HG03354 (cell line): Measurements from ENCODE around the gene TSSK6.

Source experiments
- ATAC-seq: cut with Tn5 transposase; IDR thresholded peaks from one replicate; pipeline ENCODE4 v1.9.1; 2021; ENCODE audit warnings: mild to moderate bottlenecking; ENCODE audit not compliant: unreplicated experiment, poor library complexity, severe bottlenecking

TSSK6 gene

GRCh38 chr19:19491321-19492025 lies 23.9 kb downstream of the TSSK6 start:
- ATAC-seq: no peak

DNA sequence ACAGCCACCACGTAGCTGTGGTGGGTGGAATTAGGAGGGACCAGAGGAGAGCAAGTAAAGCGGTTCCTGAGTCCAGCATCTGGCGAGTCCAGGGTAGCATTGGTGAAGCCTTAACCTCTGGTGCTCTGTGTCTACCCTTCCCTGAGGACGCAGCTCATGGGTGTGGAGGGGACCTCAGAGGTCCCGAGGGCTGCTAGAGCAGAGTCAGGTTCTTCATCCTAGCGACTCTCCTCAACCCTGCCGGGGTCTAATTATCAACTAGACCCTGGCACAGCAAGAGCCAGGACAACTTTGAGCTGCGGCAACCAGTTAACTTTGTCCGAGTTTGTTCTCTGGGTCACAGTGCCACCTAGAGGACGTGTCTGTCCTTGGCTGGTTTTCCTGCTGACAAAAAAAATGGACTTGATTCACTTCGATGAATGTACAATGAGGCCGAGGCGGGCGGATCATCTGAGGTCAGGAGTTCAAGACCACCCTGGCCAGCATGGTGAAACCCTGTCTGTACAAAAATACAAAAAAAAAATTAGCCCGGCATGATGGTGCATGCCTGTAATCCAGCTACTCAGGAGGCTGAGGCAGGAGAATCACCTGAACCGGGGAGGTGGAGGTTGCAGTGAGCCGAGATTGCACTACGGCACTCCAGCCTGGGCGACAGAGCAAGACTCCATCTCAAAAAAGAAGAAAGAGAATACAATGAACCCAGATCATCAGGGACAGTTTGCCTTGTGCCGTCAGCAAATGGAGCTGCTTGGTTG lies 25.0 kb downstream of the TSSK6 start:
- no peak for ATAC-seq

DNA sequence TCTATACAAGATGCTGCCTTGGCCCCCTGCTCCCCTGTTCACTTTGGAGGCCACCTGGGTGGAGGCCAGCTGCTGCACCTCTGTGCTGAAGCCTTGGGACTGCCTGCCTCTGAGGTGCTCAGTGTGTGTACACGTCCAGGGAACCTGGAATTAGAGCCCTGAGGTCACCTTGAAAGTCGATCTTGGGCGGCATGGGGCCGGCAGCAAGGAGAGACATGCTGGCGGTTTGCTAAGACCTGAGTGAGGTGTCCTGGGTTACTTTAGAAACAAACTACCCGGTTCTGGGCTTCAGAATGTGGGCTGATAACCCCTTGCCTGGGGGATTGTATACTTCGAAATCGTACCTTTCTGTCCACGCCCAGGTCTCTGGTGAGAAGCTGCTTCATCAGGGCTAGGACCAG lies 25.5 kb downstream of the TSSK6 start:
- ATAC-seq: no peak

DNA sequence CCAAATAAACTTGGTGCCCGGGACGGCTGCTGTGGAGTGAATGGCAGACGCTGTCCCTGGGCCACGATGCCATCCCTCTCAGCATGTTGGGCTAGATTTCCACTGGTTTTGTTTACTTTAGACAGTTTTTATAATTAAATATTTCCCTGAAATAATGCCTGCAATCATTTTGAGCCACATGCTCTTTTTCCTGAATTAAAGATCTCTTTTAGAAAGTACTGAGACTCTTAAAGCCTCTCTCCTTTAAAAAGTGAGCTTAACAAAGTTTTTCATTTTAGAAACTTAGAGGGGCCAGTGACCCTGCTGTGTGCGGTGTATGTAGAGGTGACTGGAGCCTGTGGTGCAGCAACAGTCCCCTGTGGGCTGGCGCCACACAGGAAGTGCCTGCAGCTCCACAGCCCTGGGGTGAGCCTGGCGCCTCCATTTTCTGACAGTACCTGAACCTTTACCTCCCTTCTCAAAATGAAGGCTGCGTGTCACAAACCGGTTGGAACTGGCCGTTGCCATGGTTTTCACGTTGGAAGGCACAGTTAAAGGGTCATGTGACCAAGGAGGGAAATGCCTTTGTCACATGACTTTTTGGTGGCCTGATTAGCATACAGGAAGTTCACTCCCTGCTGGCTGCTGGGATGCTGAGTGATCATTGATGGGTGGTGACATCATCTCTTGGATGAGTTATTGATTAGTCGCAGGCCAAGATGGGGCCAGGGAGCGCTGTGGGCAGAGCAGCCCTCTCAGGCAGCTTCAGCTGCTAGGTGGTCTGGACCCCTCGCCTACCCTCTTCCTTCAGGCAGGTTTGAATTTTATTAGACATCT lies 26.3 kb downstream of the TSSK6 start:
- ATAC-seq: peak; percentile 72

DNA sequence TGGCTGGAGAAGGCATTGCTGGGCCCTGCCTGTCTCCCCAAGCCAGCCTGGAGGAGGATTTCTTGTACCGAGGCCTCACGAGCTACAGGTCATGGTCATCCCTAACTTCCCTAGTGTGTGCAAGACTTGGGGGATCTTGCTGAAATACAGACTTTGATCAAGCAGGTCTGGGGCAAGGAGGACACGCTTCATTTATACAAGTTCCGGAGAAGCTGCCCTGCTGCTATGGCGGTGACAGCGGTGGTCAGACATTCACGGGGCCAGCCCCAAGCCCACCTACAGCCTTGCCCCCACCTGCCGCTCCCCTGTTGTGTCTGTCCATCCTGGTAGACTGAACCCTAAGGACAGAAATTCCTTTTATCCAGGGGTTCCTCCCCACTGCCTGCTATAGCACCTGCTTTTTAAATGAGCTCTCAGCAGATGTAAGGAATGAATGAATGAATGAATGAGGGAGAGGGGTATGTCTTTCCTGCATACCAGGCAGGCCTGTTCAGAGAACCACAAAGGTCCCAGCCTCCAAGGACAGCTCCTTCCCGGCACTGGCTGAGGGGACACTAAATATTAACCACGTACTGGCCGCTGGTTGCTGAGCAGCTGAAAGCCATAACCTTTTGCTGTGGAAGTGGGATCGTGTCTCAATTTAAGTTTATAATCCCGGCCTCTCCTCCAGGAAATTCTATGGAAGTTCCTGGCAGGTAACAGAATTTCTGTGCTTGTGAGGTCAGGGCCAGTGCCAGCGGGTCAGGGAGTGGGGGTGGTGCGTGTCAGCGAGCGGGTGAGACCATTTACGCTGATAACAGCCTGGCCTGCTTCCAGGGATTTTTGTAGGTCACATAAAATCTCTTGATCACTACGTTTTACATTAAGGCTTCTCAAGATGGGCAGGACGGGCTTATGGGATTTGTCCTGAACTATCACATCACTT lies 27.1 kb downstream of the TSSK6 start:
- no peak for ATAC-seq

DNA sequence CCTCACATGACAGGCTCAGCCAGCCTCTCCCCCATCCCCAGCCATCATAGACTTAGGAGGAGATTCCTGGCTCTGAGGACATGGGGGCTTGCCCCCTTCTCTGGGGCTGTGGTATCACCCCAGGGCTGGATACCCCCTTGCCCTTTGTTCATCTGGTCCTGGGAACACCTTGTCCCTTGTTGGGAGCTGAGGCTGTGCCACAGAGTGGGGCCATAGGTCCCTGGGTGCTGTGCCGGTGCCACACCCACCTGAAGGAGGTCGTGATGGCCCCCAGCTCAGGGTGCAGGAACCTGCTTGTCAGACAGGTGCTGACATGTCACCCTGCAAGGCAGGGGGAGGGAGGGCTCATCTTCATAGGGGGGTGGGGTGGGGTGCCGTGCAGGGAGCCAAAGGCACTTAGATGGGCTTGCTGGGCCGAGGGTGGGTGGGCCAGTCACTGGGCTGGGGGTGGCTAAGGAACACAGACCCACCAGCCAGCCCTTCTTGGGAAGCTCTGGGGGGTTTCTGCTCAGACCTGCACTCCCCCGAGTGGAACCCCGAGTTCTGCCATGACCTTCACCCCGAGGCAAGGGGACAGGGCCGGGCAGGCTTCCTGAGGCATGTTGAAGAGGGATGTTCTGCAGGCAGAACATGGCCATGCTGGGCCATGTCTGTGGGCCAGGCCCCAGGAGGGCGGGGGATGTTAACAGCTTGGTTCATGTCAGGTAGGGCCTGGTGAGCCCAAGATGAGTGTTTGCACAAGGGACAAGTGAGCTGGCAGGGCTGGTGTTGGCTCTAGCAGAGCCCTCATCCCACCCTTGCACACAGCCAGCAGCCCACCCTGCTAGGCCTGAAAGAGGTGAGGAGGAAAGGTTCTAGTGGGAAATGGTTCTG lies 28.0 kb downstream of the TSSK6 start:
- ATAC-seq: no peak

DNA sequence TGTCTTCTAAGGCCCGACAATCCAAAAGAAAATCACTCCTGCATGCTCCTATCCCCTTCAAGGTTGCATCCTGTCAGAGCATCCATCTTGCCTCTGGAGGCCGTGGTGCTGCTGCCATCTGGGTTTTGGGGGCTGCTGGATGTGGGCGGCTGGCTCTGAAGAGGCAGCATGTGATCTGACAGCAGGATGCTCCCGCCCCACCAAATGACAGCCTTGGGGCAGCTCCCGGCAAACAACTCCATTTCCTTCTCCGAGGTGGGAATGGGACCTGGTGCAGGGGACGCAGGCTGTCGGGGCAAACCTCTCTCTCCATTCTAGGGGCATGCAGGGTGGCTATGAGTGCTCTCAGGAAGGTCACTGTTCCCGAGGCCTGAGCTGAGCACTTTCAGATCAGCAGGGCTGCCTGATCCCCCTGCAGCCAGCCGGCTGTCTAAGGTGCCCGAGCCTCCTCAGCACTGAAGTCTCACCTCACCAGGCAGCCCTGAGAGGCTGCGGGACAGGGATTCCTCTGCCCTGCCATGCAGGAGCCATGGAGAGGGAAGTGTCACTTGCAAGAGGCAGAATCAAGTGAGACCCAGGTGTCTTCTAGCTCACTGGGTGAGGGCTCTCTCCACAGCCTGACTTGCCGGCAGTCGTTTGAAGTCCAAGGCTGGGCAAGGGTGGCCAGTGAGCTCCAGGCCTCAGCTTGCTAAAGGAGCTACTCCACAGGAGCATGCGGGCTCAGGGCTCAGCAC lies 28.8 kb downstream of the TSSK6 start:
- ATAC-seq: no peak

DNA sequence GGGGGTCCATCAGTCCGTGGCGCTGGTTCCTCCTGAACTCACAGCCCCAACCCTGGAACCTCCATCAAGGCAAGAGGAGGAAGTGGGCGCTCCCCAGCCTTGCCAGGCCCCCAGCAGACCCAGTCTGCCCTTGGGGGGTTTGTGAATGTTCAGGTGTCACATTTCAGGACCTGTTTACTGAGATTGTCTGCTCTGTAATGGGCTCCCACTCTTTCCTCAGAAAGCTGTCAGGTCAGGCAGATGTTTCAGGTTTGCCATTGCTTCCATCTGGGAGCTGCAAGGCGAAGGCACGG lies 29.4 kb downstream of the TSSK6 start:
- no peak for ATAC-seq

DNA sequence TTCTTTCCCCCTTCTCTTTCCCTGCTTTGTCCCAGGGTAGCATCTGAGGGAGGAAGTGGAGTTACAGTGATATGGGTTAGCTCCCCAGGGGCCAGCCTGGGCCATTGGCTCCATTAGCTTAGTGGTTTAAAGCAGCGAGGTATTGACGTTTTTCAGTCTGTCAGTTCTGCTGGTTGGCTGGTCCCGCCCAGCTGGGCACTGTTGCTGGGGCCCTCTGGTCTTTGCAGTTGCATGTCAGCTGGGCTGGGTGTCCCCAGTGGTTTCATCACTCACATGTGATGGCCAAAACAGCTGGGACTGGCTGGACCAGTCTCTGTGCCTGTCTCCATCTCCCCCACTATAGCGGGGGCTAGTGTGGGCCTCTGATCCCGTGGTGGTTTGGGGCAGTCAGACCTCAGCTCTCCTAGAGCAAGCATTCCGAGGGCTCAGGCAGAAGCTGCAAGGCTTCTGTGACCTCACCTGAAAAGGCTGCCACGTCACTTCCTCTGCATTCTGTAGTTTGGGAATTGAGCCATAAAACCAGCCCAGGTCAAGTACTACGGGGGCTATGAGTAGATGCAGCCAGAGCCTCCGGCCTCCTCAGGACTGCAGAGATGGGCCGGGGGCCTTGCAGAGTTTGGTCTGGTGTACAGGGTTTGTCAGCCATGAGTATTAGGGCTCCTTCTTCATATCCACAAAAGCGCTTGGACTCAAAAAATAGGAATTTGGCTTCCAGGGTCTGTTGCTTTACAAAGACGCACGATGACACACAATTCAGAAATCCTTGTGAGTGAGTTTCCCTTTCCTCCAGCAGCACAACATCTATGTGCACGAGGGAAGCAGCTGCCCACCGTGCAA lies 30.0 kb downstream of the TSSK6 start:
- no peak for ATAC-seq

DNA sequence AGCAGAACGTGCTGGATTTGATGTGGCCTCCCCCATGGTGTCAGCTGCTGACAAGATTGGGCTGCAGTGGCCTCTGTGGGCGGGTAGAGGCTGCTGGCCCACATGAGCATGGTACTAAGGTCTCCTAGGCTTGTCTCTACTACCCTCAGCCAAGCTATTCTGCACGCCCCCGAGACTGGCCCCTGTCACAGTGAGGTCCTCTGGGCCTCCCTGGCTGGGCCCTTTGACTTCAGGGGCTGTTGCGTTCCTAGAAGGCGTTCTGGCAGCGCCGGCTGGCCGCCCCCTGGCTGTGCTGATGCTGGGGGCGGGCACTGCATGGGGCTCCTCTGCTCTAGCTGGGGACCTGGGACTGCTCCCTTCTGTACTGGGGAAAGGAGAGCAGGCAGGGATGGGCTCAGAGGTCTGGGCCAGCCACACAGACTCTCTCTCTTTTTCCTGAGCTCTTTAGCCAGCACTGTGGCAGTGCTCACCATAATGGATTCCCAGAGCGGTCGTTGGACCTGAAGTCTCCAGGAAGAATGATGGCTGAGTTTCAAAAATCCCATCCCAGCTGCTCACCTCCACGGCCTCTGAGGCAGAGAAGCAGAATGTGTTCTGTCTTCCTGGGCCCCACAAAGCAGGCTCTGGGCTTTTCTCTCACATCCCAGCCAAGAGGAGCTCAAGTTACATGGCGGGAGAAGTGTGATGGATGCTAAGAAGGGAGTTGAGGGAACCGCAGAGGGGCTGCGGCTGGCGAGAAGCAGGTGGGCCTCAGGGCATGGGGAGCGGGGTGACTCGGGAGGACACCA lies 32.3 kb downstream of the TSSK6 start:
- ATAC-seq: no peak

DNA sequence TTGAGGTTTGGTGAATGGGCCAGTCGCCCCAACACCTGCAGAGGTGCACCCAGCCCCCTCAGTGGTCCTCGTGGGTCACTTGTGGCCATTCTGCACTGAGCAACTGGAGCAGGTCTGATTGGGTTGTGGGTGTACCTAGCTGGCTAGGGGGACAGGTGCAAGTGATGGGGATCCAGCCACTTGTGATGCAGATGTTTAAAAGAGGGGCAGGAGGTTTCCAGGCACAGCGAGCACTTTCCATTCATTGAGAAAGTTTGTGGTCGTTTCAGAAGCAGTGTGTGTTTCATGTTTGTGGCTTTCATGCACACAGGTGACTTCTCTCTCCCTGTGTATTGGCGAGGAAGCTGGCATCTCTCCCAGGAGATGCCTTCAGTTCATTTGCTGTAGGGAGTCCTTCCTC lies 34.7 kb downstream of the TSSK6 start:
- ATAC-seq: no peak

DNA sequence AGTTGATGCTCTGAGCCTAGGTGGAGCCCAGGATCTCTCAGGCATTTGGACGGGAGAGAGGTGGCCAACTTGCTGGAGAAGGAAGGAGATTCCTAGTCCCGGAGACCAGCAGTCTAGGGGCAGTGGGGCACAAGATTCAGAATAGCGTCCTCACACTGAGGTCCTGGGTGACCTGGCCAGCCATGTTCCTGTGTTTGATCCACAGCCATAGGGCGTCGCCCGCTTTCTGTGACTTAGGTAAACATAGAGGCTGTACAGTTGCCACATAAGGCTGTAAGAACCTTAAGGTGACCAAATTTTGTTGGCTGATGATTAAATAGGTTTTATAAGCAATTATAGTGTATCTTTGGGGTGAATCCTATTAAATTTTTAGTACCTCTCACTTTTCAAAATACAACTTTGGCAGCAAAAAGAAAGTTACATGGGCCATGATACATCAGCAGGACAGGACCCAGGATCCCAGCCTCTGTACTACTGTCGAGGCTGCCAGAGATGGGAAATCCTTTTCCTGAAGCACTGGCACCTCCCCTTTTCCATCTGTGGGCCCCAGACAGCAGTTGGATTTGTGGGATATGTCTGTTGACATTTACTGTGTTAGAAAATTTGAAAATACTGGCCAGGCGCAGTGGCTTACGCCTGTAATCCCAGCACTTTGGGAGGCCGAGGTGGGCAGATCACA lies 37.5 kb downstream of the TSSK6 start:
- ATAC-seq: no peak

DNA sequence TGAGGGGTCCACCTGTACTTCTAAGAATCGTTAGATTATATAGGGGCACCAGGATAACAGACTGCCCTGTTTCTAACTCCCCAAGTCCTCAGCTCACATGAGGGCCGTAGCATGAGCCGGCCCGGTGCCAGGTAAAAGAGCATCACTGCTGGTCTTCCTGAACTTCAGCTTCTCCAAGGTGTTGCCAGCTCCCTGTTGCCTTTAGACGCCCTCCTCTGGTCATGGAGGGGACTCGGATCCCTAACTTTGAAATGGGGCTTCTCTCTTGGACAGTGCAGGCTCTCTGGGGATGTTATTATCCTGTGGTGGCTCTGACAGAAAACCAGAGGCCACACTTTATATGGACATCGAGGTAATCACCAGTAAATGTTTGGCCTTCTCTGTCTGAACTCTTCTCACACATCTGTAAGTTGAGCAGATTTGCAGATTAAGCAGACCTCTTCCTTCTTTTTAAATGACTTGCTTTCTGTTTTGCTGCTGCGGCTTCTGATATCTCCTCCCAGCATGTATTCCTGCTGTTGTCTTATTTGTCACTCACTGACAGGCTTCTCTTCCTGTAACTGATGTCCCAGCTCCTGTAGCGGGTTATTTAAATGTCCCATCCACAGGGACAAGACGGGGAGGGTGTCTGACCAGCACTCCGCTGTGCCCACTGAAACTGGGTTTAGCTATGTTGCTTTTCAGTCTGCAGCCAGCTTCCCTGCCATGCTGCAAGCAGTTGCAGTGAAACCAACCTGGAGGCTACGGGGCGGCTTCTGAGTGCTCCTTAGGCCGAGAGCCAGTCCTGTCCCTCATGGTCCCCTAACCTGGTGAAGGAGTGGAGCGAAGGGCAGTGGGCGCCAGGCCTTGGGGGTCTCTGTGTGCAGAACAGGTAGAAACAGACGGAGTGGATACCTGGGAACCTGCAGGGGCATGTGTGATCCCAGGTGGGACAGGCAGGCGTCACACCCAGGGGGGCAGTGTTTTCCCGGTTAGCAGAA lies 39.2 kb downstream of the TSSK6 start:
- ATAC-seq: no peak

DNA sequence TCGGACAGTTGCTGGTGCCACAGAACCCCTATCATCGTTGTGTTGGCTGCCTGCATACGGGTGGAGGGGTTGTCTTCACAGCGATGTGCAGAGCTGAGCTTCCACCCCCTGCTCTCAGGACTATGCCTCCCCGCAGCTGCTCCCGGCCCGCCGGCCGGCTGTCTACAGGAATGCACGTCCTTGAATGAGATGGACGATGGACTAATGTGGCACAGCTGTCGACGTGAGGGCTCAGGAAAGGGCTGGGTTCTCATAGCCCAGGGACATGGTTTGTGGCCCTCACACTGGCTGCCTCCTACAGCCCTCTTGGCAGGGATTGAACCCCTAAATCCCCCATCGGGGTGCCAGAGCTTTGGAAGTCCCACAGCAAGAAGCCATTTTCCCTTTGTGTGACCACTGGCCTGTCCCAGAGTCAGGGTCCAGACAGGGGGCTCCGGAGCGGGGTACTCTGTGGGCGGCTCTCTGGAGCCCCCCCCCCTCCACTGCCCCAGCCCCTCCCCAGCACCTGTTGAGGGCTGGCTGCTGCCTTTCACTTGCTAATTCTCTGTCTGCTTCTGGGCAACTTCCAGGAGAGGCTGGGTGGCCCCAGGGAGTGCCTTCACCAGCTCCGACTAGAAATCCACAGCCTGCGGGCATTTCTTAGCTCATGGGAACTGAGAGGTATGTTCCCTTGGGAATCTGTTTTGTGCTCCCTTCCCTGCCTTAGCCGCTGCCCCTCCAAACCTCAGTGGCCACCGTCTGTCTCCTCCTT lies 40.2 kb downstream of the TSSK6 start:
- no peak for ATAC-seq
